ENCODE measurements around the gene SLC9A9. TPM values are rescaled to one million over a fixed set of nuclear protein-coding genes. Genes with fewer than 3 reads are reported as not detected.

The SLC9A9 gene
- total RNA-seq, 1 donor from 2014 or later = 3.5 TPM

DNA sequence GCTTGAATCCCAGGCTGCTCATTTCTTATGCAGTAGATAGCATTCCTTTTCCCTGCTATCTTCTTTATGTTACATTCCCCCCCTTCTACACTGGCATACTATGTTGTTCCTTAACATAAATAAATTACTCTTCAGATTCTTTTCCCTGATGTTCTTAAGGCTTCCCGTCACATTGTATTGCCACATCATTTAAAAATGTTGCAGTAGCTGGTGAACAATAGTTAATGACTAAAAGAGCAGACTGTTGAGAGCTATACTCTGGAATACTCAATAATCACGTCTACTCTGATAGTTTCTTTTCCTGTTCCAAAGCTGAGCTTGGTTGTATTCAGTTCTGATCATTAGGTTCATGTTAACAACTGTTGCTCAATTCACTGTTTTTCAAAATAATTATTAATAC is 508.8 kb downstream of the SLC9A9 start:
- Mint-ChIP-seq H3K9me3 (ENCODE audit: unreplicated experiment) (peaks cover 18% of the 10 kb centered on the region), H3K4me3 (ENCODE audit: unreplicated experiment) (no peak overlapping the region), H3K36me3 (ENCODE audit: unreplicated experiment) (no peaks in the 10 kb centered on the region), H3K27ac (ENCODE audit: unreplicated experiment) (no peak overlapping the region), H3K4me1 (ENCODE audit: unreplicated experiment) (peaks cover 27% of the 10 kb centered on the region), H3K27me3 (ENCODE audit: unreplicated experiment) (peaks cover 2% of the 10 kb centered on the region)
- TF ChIP-seq, protein P1, sequence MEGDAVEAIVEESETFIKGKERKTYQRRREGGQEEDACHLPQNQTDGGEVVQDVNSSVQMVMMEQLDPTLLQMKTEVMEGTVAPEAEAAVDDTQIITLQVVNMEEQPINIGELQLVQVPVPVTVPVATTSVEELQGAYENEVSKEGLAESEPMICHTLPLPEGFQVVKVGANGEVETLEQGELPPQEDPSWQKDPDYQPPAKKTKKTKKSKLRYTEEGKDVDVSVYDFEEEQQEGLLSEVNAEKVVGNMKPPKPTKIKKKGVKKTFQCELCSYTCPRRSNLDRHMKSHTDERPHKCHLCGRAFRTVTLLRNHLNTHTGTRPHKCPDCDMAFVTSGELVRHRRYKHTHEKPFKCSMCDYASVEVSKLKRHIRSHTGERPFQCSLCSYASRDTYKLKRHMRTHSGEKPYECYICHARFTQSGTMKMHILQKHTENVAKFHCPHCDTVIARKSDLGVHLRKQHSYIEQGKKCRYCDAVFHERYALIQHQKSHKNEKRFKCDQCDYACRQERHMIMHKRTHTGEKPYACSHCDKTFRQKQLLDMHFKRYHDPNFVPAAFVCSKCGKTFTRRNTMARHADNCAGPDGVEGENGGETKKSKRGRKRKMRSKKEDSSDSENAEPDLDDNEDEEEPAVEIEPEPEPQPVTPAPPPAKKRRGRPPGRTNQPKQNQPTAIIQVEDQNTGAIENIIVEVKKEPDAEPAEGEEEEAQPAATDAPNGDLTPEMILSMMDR (IDR thresholded peaks at IDR 0.05) = no peak
- no peak for DNase-seq (ENCODE audit: extremely low spot score, unreplicated experiment)

DNA sequence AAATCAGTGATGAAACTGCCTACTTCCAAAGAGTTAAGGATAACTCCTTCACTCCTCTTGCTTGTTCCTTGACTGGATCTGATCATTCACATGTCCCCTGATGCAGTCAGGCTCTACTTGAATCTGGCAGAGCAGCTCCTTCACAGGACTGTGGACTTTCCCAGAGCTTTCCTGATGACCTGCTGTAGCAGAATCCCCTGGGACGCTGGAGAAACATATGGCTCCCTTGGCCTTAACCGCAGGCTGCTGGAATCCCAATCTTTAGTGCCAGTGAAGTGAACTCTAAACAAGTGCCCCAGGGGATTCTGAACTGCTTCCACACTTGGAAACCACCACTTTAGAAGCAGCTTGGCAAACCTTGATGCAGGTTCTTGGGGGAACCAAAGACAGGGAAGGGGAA is 510.9 kb downstream of the SLC9A9 start:
- H3K4me3 Mint-ChIP-seq (ENCODE audit: unreplicated experiment) = no peak overlapping the region
- TF ChIP-seq, protein P1 (IDR thresholded peaks at IDR 0.05) = no peak
- peaks cover 18% of the 10 kb centered on the region for H3K9me3 Mint-ChIP-seq (ENCODE audit: unreplicated experiment)
- no peak for DNase-seq (ENCODE audit: extremely low spot score, unreplicated experiment)
- H3K4me1 Mint-ChIP-seq (ENCODE audit: unreplicated experiment) = peaks cover 32% of the 10 kb centered on the region
- H3K36me3 Mint-ChIP-seq (ENCODE audit: unreplicated experiment) = no peaks in the 10 kb centered on the region
- H3K27ac Mint-ChIP-seq (ENCODE audit: unreplicated experiment) = no peak overlapping the region
- H3K27me3 Mint-ChIP-seq (ENCODE audit: unreplicated experiment) = no peaks in the 10 kb centered on the region

- no peaks in the 10 kb centered on the region for H3K36me3 Mint-ChIP-seq (ENCODE audit: unreplicated experiment)
- no peak for DNase-seq (ENCODE audit: extremely low spot score, unreplicated experiment)
- H3K27me3 Mint-ChIP-seq (ENCODE audit: unreplicated experiment) = no peaks in the 10 kb centered on the region
- H3K27ac Mint-ChIP-seq (ENCODE audit: unreplicated experiment) = no peak overlapping the region
- TF ChIP-seq, protein P1 (IDR thresholded peaks at IDR 0.05) = no peak
- H3K9me3 Mint-ChIP-seq (ENCODE audit: unreplicated experiment) = peaks cover 10% of the 10 kb centered on the region
- H3K4me3 Mint-ChIP-seq (ENCODE audit: unreplicated experiment) = no peak overlapping the region
- H3K4me1 Mint-ChIP-seq (ENCODE audit: unreplicated experiment) = peaks cover 61% of the 10 kb centered on the region
Observed at GRCh38 chr3:143334231-143334630, 514.0 kb downstream of the SLC9A9 start.

- Mint-ChIP-seq H3K4me3 (ENCODE audit: unreplicated experiment) (no peak overlapping the region), H3K27me3 (ENCODE audit: unreplicated experiment) (no peaks in the 10 kb centered on the region), H3K27ac (ENCODE audit: unreplicated experiment) (no peak overlapping the region), H3K4me1 (ENCODE audit: unreplicated experiment) (peaks cover 66% of the 10 kb centered on the region), H3K9me3 (ENCODE audit: unreplicated experiment) (peaks cover 10% of the 10 kb centered on the region), H3K36me3 (ENCODE audit: unreplicated experiment) (no peaks in the 10 kb centered on the region)
- TF ChIP-seq, protein P1 (IDR thresholded peaks at IDR 0.05) = no peak
- DNase-seq (ENCODE audit: extremely low spot score, unreplicated experiment) = no peak
Observed at GRCh38 chr3:143333367-143333766, 514.9 kb downstream of the SLC9A9 start.

DNA sequence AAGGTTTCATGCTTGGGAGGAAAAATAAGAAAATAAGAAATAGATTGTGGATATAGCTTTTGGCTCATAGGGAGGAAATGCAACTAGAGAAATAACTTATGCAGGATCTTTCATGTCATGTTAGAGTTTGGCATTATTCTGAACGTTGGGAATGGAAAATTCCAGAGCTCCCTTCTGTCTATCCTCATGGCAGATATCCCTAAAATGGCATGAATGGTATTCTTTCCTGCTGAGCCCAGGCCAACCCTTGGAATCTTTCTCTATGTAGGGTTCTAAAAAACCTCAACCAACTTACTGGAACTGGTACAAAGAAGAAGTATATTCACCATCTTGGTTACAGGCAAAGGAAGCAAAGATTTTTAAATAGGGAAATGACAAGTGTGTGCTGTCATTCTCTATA is 516.2 kb downstream of the SLC9A9 start:
- Mint-ChIP-seq H3K27ac (ENCODE audit: unreplicated experiment) (peak overlapping the region; percentile 65), H3K27me3 (ENCODE audit: unreplicated experiment) (no peaks in the 10 kb centered on the region), H3K4me1 (ENCODE audit: unreplicated experiment) (peaks cover 64% of the 10 kb centered on the region), H3K4me3 (ENCODE audit: unreplicated experiment) (no peak overlapping the region), H3K9me3 (ENCODE audit: unreplicated experiment) (peaks cover 10% of the 10 kb centered on the region), H3K36me3 (ENCODE audit: unreplicated experiment) (no peaks in the 10 kb centered on the region)
- TF ChIP-seq, protein P1 (IDR thresholded peaks at IDR 0.05) = no peak
- DNase-seq (ENCODE audit: extremely low spot score, unreplicated experiment) = no peak

Measured in osteocyte (in vitro differentiated cells).